ENCODE data around the gene TTC27.
"Not testable (repeated sequence)": the region's sequence is repeated elsewhere in the genome, so short reads cannot be mapped to it uniquely, and the experiment has no call there.

The TTC27 gene

GRCh38 chr2:32720771-32721170, 92.9 kb downstream of the TTC27 start:
- DNase-seq: no peak

GRCh38 chr2:32721376-32721775, 93.5 kb downstream of the TTC27 start:
- no peak for DNase-seq

- no peak for DNase-seq
Measured at GRCh38 chr2:32723467-32724079, 95.7 kb downstream of the TTC27 start.

- not testable (repeated sequence) for DNase-seq
Measured at GRCh38 chr2:32726678-32727077, 98.8 kb downstream of the TTC27 start.

- no peak for DNase-seq
Measured at GRCh38 chr2:32727157-32727556, 99.3 kb downstream of the TTC27 start.

- DNase-seq: not testable (repeated sequence)
Measured at GRCh38 chr2:32730958-32731357, 103.1 kb downstream of the TTC27 start.

GRCh38 chr2:32732120-32732519, 104.3 kb downstream of the TTC27 start:
- DNase-seq: no peak

- DNase-seq: no peak
Measured at GRCh38 chr2:32732912-32733472, 105.1 kb downstream of the TTC27 start.

- no peak for DNase-seq
Measured at GRCh38 chr2:32735348-32735747, 107.5 kb downstream of the TTC27 start.

- DNase-seq: no peak
Measured at GRCh38 chr2:32738939-32739338, 111.1 kb downstream of the TTC27 start.

GRCh38 chr2:32739664-32740063, 111.8 kb downstream of the TTC27 start:
- DNase-seq: no peak

GRCh38 chr2:32741575-32741974, 113.7 kb downstream of the TTC27 start:
- no peak for DNase-seq

GRCh38 chr2:32742376-32742775, 114.5 kb downstream of the TTC27 start:
- DNase-seq: no peak

- DNase-seq: no peak
Measured at GRCh38 chr2:32743480-32744236, 115.8 kb downstream of the TTC27 start.

GRCh38 chr2:32745191-32745590, 117.3 kb downstream of the TTC27 start:
- no peak for DNase-seq

GRCh38 chr2:32745675-32746074, 117.8 kb downstream of the TTC27 start:
- no peak for DNase-seq

- DNase-seq: no peak
Measured at GRCh38 chr2:32746669-32747068, 118.8 kb downstream of the TTC27 start.

- DNase-seq: no peak
Measured at GRCh38 chr2:32748158-32748557, 120.3 kb downstream of the TTC27 start.

- DNase-seq: no peak
Measured at GRCh38 chr2:32750880-32751279, 123.0 kb downstream of the TTC27 start.

- DNase-seq: no peak
Measured at GRCh38 chr2:32752205-32752604, 124.4 kb downstream of the TTC27 start.

GRCh38 chr2:32752952-32753351, 125.1 kb downstream of the TTC27 start:
- DNase-seq: no peak

- DNase-seq: not testable (repeated sequence)
Measured at GRCh38 chr2:32754676-32755075, 126.8 kb downstream of the TTC27 start.

- no peak for DNase-seq
Measured at GRCh38 chr2:32755666-32756065, 127.8 kb downstream of the TTC27 start.

GRCh38 chr2:32756074-32756727, 128.4 kb downstream of the TTC27 start:
- DNase-seq: no peak

Measured in activated naive CD4-positive, alpha-beta T cell treated with Interleukin-2 at 50 U/mL for 16 hours (primary cell).